Nephron (organoid): ENCODE measurements around the gene XPR1.
A peak's percentile ranks its signal among the peaks of the same experiment; 100 is the strongest.

Source experiments
- H3K27ac Mint-ChIP-seq, 3 experiments: 2 replicates each; pipeline ENCODE4 v1.8.0; 2020; ENCODE audit warnings: mixed read lengths in 3 of 3, mild to moderate bottlenecking in 2 of 3, moderate library complexity in 1 of 3
- H3K27me3 Mint-ChIP-seq: 2 replicates; pipeline ENCODE4 v1.8.0; 2021; ENCODE audit warnings: low read depth, mild to moderate bottlenecking, moderate library complexity, mixed read lengths
- H3K36me3 Mint-ChIP-seq: 2 replicates; pipeline ENCODE4 v1.8.0; 2020; ENCODE audit warnings: low read depth, mixed read lengths
- H3K4me1 Mint-ChIP-seq: 2 replicates; pipeline ENCODE4 v1.8.0; 2020; ENCODE audit warnings: mixed read lengths
- H3K4me3 Mint-ChIP-seq, 3 experiments: 2 replicates each; pipeline ENCODE4 v1.8.0; 2020; ENCODE audit warnings: mild to moderate bottlenecking in 3 of 3, mixed read lengths in 3 of 3, moderate library complexity in 2 of 3
- H3K9me3 Mint-ChIP-seq: 2 replicates; pipeline ENCODE4 v1.8.0; 2020; ENCODE audit warnings: mixed read lengths
- TF ChIP-seq, protein P1 (sequence below), 3 experiments: fragments of 200-600 bp; sonication (generic); IDR thresholded peaks; one replicate each; pipeline ENCODE4 v1.5.0; 2021; ENCODE audit warnings: antibody characterized with exemption in 3 of 3; ENCODE audit not compliant: unreplicated experiment in 3 of 3

XPR1 gene

DNA sequence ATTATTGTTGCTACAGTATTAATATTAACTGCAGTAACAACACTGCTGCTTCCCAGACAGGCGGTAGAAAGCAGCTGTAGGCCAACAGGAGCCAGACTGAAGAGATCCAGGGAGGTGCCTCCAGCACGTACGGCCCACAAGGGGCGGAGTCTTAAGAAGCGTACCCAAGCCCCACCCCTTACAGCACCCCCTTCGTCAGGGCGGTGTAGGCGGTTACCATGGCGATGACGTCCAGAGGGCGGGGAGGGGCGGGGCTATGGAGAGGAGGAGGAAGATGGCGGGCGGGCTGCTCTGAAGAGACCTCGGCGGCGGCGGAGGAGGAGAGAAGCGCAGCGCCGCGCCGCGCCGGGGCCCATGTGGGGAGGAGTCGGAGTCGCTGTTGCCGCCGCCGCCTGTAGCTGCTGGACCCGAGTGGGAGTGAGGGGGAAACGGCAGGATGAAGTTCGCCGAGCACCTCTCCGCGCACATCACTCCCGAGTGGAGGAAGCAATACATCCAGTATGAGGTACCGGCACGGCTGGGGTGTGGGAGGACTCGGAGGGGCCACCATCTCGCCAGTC, at the start of gene XPR1:
Gene XPR1, plus strand, starts transcription at position 257 of the 560 bp plus-strand sequence. Its CDS starts 180 bp downstream, at position 437.
- H3K4me3 Mint-ChIP-seq = peak within 1 kb of the TSS; percentile 36 to 91 (median 86)

DNA sequence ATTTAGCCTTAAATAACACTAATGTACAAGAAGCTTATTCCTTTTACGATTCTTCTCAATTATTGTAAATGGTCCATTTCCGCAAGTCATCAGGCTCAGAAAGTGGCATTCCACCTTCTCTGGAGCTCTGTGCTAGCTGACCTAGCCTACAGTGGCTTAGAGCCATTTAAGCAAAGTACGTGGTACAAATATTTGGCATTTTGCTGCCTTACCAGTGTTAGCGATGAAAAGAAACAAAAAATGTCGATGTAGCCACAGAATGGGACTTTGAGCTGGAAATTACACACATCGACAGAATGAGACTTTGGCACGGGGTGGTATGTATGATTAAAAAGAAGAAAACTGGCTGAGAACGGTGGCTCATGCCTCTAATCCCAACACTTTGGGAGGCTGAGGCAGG, 47.0 kb upstream of the XPR1 start:
- H3K4me1 Mint-ChIP-seq = peaks cover 24% of the 10 kb centered on the region
- no peaks in the 10 kb centered on the region for H3K36me3 Mint-ChIP-seq
- TF ChIP-seq, protein P1, sequence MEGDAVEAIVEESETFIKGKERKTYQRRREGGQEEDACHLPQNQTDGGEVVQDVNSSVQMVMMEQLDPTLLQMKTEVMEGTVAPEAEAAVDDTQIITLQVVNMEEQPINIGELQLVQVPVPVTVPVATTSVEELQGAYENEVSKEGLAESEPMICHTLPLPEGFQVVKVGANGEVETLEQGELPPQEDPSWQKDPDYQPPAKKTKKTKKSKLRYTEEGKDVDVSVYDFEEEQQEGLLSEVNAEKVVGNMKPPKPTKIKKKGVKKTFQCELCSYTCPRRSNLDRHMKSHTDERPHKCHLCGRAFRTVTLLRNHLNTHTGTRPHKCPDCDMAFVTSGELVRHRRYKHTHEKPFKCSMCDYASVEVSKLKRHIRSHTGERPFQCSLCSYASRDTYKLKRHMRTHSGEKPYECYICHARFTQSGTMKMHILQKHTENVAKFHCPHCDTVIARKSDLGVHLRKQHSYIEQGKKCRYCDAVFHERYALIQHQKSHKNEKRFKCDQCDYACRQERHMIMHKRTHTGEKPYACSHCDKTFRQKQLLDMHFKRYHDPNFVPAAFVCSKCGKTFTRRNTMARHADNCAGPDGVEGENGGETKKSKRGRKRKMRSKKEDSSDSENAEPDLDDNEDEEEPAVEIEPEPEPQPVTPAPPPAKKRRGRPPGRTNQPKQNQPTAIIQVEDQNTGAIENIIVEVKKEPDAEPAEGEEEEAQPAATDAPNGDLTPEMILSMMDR (IDR thresholded peaks at IDR 0.05; ENCODE audit: unreplicated experiment in 3 of 3) = no peak
- no peaks in the 10 kb centered on the region for H3K27me3 Mint-ChIP-seq
- no peak overlapping the region for H3K4me3 Mint-ChIP-seq
- no peaks in the 10 kb centered on the region for H3K9me3 Mint-ChIP-seq
- peak overlapping the region in 1 of 3 experiments; percentile 33 for H3K27ac Mint-ChIP-seq

More for the DNA sequence above, at the start of gene XPR1:
- Mint-ChIP-seq H3K4me1 (peaks cover 11% of the 10 kb centered on the region), H3K9me3 (no peaks in the 10 kb centered on the region), H3K27ac (peak within 1 kb of the TSS; percentile 74 to 92 (median 77)), H3K36me3 (no peaks in the 10 kb centered on the region), H3K27me3 (no peaks in the 10 kb centered on the region)
- TF ChIP-seq, protein P1 (IDR thresholded peaks at IDR 0.05; ENCODE audit: unreplicated experiment in 3 of 3) = peak in 1 of 3 experiments; percentile 26

GRCh38 chr1:180585994-180586359, 45.8 kb upstream of the XPR1 start:
- H3K27ac Mint-ChIP-seq = peak overlapping the region in 2 of 3 experiments; percentile 33 to 78
- no peaks in the 10 kb centered on the region for H3K36me3 Mint-ChIP-seq
- H3K27me3 Mint-ChIP-seq = no peaks in the 10 kb centered on the region
- H3K4me1 Mint-ChIP-seq = peaks cover 22% of the 10 kb centered on the region
- H3K4me3 Mint-ChIP-seq = no peak overlapping the region
- no peaks in the 10 kb centered on the region for H3K9me3 Mint-ChIP-seq
- TF ChIP-seq, protein P1 (IDR thresholded peaks at IDR 0.05; ENCODE audit: unreplicated experiment in 3 of 3) = no peak

GRCh38 chr1:180586671-180587155, 45.1 kb upstream of the XPR1 start:
- no peaks in the 10 kb centered on the region for H3K27me3 Mint-ChIP-seq
- H3K4me3 Mint-ChIP-seq = no peak overlapping the region
- TF ChIP-seq, protein P1 (IDR thresholded peaks at IDR 0.05; ENCODE audit: unreplicated experiment in 3 of 3) = no peak
- no peaks in the 10 kb centered on the region for H3K9me3 Mint-ChIP-seq
- peaks cover 22% of the 10 kb centered on the region for H3K4me1 Mint-ChIP-seq
- H3K27ac Mint-ChIP-seq = peak overlapping the region in 2 of 3 experiments; percentile 33 to 70
- no peaks in the 10 kb centered on the region for H3K36me3 Mint-ChIP-seq

- Mint-ChIP-seq H3K36me3 (no peaks in the 10 kb centered on the region), H3K27ac (no peak overlapping the region), H3K27me3 (no peaks in the 10 kb centered on the region), H3K9me3 (no peaks in the 10 kb centered on the region), H3K4me3 (no peak overlapping the region), H3K4me1 (peaks cover 22% of the 10 kb centered on the region)
- TF ChIP-seq, protein P1 (IDR thresholded peaks at IDR 0.05; ENCODE audit: unreplicated experiment in 3 of 3) = no peak
Measured at GRCh38 chr1:180588121-180588520, 43.7 kb upstream of the XPR1 start.

DNA sequence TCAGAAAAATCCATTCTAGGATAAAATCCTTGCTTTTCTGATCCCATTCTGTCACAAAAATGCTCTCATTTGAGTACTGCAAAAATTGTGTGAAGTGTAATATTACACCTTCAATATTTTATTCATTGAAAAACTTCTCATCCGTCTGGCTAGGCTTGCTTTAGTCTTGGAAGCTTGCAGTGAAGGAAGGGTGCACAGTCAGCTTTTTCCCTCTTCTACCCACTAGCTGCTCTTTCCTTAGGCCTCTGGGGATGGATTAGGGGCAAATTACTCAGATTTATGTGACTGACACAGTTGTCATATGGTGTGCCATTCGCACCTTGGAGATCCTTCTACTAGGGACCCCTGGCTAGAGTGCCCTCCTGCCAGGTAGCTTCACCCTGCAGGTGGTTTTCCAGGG, 40.9 kb upstream of the XPR1 start:
- Mint-ChIP-seq H3K4me3 (no peak overlapping the region), H3K9me3 (no peaks in the 10 kb centered on the region), H3K27me3 (no peaks in the 10 kb centered on the region), H3K36me3 (no peaks in the 10 kb centered on the region), H3K27ac (no peak overlapping the region), H3K4me1 (peaks cover 6% of the 10 kb centered on the region)
- TF ChIP-seq, protein P1 (IDR thresholded peaks at IDR 0.05; ENCODE audit: unreplicated experiment in 3 of 3) = no peak
